WTC11 (cell line): ENCODE results near the gene OTC. TPM values are rescaled to one million over a fixed set of nuclear protein-coding genes. Genes with fewer than 3 reads are reported as not detected.

Experiments
- ATAC-seq: fragments of 200-7000 bp; cut with Tn5 transposase; 2 replicates; pipeline ENCODE4 v1.10.0; 2021; ENCODE audit warnings: mild to moderate bottlenecking, moderate library complexity
- CTCF ChIA-PET: fragments of 300-600 bp; sonication (Branson Sonifier 250); formaldehyde crosslinking; loops from one replicate; lab custom pipeline; 2021; ENCODE audit warnings: antibody characterized with exemption; lab: Charles Lee
- POLR2A ChIA-PET: fragments of 350-600 bp; sonication (Branson Sonifier 250); formaldehyde crosslinking; loops from one replicate; lab custom pipeline; 2021; ENCODE audit warnings: antibody characterized with exemption; lab: Charles Lee
- DNase-seq: peaks from one replicate; pipeline ENCODE4 v3.0.0; 2021; ENCODE audit warnings: low spot score
- H3K27ac Mint-ChIP-seq: 2 replicates; pipeline ENCODE4 v1.8.0; 2021; ENCODE audit warnings: mixed read lengths
- H3K27me3 Mint-ChIP-seq: 2 replicates; pipeline ENCODE4 v1.8.0; 2021; ENCODE audit warnings: low read depth, mild to moderate bottlenecking, moderate library complexity, mixed read lengths
- H3K36me3 Mint-ChIP-seq: 2 replicates; pipeline ENCODE4 v1.8.0; 2021; ENCODE audit warnings: mixed read lengths
- H3K4me1 Mint-ChIP-seq: 2 replicates; pipeline ENCODE4 v1.8.0; 2022; ENCODE audit warnings: mixed read lengths
- H3K4me3 Mint-ChIP-seq: 2 replicates; pipeline ENCODE4 v1.8.0; 2021; ENCODE audit warnings: mild to moderate bottlenecking, moderate library complexity, mixed read lengths
- H3K9me3 Mint-ChIP-seq: 2 replicates; pipeline ENCODE4 v1.8.0; 2021; ENCODE audit warnings: mixed read lengths
- GTF2I ChIP-seq: fragments of 250-450 bp; sonication (Bioruptor Pico); conservative IDR thresholded peaks from 2 replicates; pipeline ENCODE4 v1.4.0; 2021; ENCODE audit warnings: mild to moderate bottlenecking
- MXD4 ChIP-seq: fragments of 250-450 bp; sonication (Bioruptor Pico); IDR thresholded peaks from 2 replicates; pipeline ENCODE4 v1.8.0; 2021; ENCODE audit warnings: mild to moderate bottlenecking, moderate library complexity, borderline replicate concordance
- NR1H2 ChIP-seq: sonication (generic); formaldehyde crosslinking; IDR thresholded peaks from 2 replicates; pipeline ENCODE4 v1.9.0; 2021; ENCODE audit warnings: mild to moderate bottlenecking, moderate library complexity, missing genetic modification reagents
- PRRX2 ChIP-seq: fragments of 250-450 bp; sonication (Bioruptor Pico); IDR thresholded peaks from 2 replicates; pipeline ENCODE4 v1.8.0; 2021; ENCODE audit warnings: mild to moderate bottlenecking
- TEAD1 ChIP-seq: sonication (generic); formaldehyde crosslinking; IDR thresholded peaks from 2 replicates; pipeline ENCODE4 v1.8.0; 2022; ENCODE audit warnings: mild to moderate bottlenecking, missing genetic modification reagents
- ZBTB21 ChIP-seq: sonication (generic); formaldehyde crosslinking; IDR thresholded peaks from 2 replicates; pipeline ENCODE4 v1.8.1; 2023; ENCODE audit warnings: mild to moderate bottlenecking, missing genetic modification reagents, borderline replicate concordance
- ZNF121 ChIP-seq: sonication (generic); formaldehyde crosslinking; IDR thresholded peaks from 2 replicates; pipeline ENCODE4 v1.8.0; 2023; ENCODE audit warnings: missing genetic modification reagents
- total RNA-seq: library from RNA; stranded (reverse); gene quantifications from 3 replicates; pipeline ENCODE4 v1.2.3, GENCODE V29; 2021
- TF ChIP-seq, protein P1 (sequence below): sonication (generic); formaldehyde crosslinking; IDR thresholded peaks from 2 replicates; pipeline ENCODE4 v1.8.1; 2023; ENCODE audit warnings: mild to moderate bottlenecking, missing genetic modification reagents, moderate library complexity
- TF ChIP-seq, protein P2 (sequence below): sonication (generic); formaldehyde crosslinking; IDR thresholded peaks from 2 replicates; pipeline ENCODE4 v1.8.0; 2022; ENCODE audit warnings: mild to moderate bottlenecking, missing genetic modification reagents
- TF ChIP-seq, protein P3 (sequence below): sonication (generic); formaldehyde crosslinking; IDR thresholded peaks from 2 replicates; pipeline ENCODE4 v1.8.1; 2022; ENCODE audit warnings: low read depth, mild to moderate bottlenecking, moderate library complexity, missing genetic modification reagents, borderline replicate concordance
- TF ChIP-seq, protein P4 (sequence below): sonication (generic); formaldehyde crosslinking; IDR thresholded peaks from 2 replicates; pipeline ENCODE4 v1.8.1; 2023; ENCODE audit warnings: mild to moderate bottlenecking, missing genetic modification reagents
- TF ChIP-seq, protein P5 (sequence below): sonication (generic); formaldehyde crosslinking; conservative IDR thresholded peaks from 2 replicates; pipeline ENCODE4 v1.8.1; 2023; ENCODE audit warnings: mild to moderate bottlenecking, low read depth, missing genetic modification reagents, moderate library complexity
- TF ChIP-seq, protein P6 (sequence below): fragments of 250-450 bp; sonication (Bioruptor Pico); IDR thresholded peaks from 2 replicates; pipeline ENCODE4 v1.8.0; 2021; ENCODE audit warnings: mild to moderate bottlenecking
- TF ChIP-seq, protein P7 (sequence below): fragments of 250-450 bp; sonication (Bioruptor Pico); IDR thresholded peaks from 2 replicates; pipeline ENCODE4 v1.9.0; 2021; ENCODE audit warnings: moderate library complexity, mild to moderate bottlenecking, inconsistent platforms, borderline replicate concordance
- TF ChIP-seq, protein P8 (sequence below): fragments of 250-450 bp; sonication (Bioruptor Pico); IDR thresholded peaks from 2 replicates; pipeline ENCODE4 v1.9.0; 2021; ENCODE audit warnings: mild to moderate bottlenecking
- TF ChIP-seq, protein P9 (sequence below): sonication (generic); formaldehyde crosslinking; IDR thresholded peaks from 2 replicates; pipeline ENCODE4 v1.8.0; 2022; ENCODE audit warnings: mild to moderate bottlenecking, missing genetic modification reagents
- TF ChIP-seq, protein P10 (sequence below): sonication (generic); formaldehyde crosslinking; IDR thresholded peaks from 2 replicates; pipeline ENCODE4 v1.8.1; 2022; ENCODE audit warnings: mild to moderate bottlenecking, missing genetic modification reagents, moderate library complexity, borderline replicate concordance

The OTC gene
- total RNA-seq, 1 experiment from 2014 or later, result not detected

DNA sequence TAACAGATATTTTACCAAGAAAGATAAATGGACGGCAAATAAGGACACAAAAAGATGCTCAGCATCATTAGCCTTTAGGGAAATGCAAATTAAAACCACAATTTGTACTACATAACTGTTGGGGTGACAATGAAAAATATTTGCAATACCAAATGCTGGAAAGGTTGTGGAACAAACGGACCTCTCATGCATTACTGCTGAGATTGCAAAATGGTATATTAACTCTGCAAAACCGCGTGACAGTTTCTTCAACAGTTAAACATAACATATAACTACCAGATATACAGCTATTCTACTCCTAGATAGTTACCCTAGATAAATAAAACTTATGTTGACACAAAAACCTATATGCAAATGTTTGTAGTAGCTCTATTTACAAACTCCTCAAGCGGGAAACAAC lies 6.3 kb upstream of the OTC start (continued):
- TF ChIP-seq, protein P1, sequence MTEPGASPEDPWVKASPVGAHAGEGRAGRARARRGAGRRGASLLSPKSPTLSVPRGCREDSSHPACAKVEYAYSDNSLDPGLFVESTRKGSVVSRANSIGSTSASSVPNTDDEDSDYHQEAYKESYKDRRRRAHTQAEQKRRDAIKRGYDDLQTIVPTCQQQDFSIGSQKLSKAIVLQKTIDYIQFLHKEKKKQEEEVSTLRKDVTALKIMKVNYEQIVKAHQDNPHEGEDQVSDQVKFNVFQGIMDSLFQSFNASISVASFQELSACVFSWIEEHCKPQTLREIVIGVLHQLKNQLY (CRISPR knock-in tag), result no peak
- TF ChIP-seq, protein P2, sequence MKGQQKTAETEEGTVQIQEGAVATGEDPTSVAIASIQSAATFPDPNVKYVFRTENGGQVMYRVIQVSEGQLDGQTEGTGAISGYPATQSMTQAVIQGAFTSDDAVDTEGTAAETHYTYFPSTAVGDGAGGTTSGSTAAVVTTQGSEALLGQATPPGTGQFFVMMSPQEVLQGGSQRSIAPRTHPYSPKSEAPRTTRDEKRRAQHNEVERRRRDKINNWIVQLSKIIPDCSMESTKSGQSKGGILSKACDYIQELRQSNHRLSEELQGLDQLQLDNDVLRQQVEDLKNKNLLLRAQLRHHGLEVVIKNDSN, result no peak
- TF ChIP-seq GTF2I (no peak), ZNF121 (CRISPR knock-in tag) (no peak), TEAD1 (CRISPR knock-in tag) (no peak)
- TF ChIP-seq, protein P3, sequence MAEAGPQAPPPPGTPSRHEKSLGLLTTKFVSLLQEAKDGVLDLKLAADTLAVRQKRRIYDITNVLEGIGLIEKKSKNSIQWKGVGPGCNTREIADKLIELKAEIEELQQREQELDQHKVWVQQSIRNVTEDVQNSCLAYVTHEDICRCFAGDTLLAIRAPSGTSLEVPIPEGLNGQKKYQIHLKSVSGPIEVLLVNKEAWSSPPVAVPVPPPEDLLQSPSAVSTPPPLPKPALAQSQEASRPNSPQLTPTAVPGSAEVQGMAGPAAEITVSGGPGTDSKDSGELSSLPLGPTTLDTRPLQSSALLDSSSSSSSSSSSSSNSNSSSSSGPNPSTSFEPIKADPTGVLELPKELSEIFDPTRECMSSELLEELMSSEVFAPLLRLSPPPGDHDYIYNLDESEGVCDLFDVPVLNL (CRISPR knock-in tag), result no peak
- TF ChIP-seq, protein P4, sequence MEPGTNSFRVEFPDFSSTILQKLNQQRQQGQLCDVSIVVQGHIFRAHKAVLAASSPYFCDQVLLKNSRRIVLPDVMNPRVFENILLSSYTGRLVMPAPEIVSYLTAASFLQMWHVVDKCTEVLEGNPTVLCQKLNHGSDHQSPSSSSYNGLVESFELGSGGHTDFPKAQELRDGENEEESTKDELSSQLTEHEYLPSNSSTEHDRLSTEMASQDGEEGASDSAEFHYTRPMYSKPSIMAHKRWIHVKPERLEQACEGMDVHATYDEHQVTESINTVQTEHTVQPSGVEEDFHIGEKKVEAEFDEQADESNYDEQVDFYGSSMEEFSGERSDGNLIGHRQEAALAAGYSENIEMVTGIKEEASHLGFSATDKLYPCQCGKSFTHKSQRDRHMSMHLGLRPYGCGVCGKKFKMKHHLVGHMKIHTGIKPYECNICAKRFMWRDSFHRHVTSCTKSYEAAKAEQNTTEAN (CRISPR knock-in tag), result no peak
- TF ChIP-seq, protein P5, sequence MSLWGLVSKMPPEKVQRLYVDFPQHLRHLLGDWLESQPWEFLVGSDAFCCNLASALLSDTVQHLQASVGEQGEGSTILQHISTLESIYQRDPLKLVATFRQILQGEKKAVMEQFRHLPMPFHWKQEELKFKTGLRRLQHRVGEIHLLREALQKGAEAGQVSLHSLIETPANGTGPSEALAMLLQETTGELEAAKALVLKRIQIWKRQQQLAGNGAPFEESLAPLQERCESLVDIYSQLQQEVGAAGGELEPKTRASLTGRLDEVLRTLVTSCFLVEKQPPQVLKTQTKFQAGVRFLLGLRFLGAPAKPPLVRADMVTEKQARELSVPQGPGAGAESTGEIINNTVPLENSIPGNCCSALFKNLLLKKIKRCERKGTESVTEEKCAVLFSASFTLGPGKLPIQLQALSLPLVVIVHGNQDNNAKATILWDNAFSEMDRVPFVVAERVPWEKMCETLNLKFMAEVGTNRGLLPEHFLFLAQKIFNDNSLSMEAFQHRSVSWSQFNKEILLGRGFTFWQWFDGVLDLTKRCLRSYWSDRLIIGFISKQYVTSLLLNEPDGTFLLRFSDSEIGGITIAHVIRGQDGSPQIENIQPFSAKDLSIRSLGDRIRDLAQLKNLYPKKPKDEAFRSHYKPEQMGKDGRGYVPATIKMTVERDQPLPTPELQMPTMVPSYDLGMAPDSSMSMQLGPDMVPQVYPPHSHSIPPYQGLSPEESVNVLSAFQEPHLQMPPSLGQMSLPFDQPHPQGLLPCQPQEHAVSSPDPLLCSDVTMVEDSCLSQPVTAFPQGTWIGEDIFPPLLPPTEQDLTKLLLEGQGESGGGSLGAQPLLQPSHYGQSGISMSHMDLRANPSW (CRISPR knock-in tag), result no peak
- TF ChIP-seq, protein P6, sequence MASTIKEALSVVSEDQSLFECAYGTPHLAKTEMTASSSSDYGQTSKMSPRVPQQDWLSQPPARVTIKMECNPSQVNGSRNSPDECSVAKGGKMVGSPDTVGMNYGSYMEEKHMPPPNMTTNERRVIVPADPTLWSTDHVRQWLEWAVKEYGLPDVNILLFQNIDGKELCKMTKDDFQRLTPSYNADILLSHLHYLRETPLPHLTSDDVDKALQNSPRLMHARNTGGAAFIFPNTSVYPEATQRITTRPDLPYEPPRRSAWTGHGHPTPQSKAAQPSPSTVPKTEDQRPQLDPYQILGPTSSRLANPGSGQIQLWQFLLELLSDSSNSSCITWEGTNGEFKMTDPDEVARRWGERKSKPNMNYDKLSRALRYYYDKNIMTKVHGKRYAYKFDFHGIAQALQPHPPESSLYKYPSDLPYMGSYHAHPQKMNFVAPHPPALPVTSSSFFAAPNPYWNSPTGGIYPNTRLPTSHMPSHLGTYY (CRISPR knock-in tag), result no peak

DNA sequence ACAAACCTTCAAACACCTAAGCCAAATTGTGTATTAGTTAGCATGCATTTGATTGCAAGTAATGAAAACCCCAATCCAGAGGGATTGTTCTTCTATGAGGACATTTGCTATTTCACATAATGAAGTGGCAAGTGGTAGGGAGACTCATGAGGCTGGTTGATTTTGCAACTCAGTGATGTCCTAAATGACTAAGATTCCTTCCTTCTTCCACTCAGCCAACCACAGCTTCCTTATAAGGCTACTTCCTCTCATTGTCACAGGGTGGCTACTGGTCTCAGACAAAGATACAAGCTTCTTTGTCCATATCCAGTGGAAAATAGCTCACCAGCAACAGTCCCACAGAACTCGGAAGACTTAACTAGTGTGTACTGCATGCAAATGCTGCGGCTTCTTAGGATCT lies 5.3 kb upstream of the OTC start:
- CTCF ChIA-PET, result no interaction called here
- no peaks in the 10 kb centered on the region for H3K9me3 Mint-ChIP-seq
- TF ChIP-seq, protein P7, sequence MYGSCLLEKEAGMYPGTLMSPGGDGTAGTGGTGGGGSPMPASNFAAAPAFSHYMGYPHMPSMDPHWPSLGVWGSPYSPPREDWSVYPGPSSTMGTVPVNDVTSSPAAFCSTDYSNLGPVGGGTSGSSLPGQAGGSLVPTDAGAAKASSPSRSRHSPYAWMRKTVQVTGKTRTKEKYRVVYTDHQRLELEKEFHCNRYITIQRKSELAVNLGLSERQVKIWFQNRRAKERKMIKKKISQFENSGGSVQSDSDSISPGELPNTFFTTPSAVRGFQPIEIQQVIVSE (CRISPR knock-in tag), result no peak
- TF ChIP-seq, protein P8, sequence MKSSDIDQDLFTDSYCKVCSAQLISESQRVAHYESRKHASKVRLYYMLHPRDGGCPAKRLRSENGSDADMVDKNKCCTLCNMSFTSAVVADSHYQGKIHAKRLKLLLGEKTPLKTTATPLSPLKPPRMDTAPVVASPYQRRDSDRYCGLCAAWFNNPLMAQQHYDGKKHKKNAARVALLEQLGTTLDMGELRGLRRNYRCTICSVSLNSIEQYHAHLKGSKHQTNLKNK (CRISPR knock-in tag), result no peak
- no peak for TF ChIP-seq PRRX2 (CRISPR knock-in tag)
- TF ChIP-seq, protein P9, sequence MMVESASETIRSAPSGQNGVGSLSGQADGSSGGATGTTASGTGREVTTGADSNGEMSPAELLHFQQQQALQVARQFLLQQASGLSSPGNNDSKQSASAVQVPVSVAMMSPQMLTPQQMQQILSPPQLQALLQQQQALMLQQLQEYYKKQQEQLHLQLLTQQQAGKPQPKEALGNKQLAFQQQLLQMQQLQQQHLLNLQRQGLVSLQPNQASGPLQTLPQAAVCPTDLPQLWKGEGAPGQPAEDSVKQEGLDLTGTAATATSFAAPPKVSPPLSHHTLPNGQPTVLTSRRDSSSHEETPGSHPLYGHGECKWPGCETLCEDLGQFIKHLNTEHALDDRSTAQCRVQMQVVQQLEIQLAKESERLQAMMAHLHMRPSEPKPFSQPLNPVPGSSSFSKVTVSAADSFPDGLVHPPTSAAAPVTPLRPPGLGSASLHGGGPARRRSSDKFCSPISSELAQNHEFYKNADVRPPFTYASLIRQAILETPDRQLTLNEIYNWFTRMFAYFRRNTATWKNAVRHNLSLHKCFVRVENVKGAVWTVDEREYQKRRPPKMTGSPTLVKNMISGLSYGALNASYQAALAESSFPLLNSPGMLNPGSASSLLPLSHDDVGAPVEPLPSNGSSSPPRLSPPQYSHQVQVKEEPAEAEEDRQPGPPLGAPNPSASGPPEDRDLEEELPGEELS (CRISPR knock-in tag), result no peak
- TF ChIP-seq MXD4, result no peak
- TF ChIP-seq, protein P10, sequence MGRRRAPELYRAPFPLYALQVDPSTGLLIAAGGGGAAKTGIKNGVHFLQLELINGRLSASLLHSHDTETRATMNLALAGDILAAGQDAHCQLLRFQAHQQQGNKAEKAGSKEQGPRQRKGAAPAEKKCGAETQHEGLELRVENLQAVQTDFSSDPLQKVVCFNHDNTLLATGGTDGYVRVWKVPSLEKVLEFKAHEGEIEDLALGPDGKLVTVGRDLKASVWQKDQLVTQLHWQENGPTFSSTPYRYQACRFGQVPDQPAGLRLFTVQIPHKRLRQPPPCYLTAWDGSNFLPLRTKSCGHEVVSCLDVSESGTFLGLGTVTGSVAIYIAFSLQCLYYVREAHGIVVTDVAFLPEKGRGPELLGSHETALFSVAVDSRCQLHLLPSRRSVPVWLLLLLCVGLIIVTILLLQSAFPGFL (CRISPR knock-in tag), result no peak
- no peak for TF ChIP-seq ZBTB21
- TF ChIP-seq, protein P3 (CRISPR knock-in tag), result no peak
- TF ChIP-seq NR1H2 (CRISPR knock-in tag), result no peak

More for the DNA sequence above, 5.3 kb upstream of the OTC start:
- no peak for DNase-seq
- H3K27ac Mint-ChIP-seq, result no peak overlapping the region
- peak; percentile 32; the same call in 1 of the 2 replicates for ATAC-seq
- no peaks in the 10 kb centered on the region; the same call in 1 of the 2 replicates for H3K4me1 Mint-ChIP-seq
- POLR2A ChIA-PET, result no interaction called here
- no peaks in the 10 kb centered on the region for H3K27me3 Mint-ChIP-seq
- no peaks in the 10 kb centered on the region for H3K36me3 Mint-ChIP-seq
- no peak overlapping the region for H3K4me3 Mint-ChIP-seq
